MM.1S (cell line): Measurements from ENCODE around the gene CSF2RB.

Experiments
- CTCF ChIP-seq: fragments of 300-600 bp; sonication (generic); IDR thresholded peaks from 2 replicates; pipeline ENCODE4 v1.5.1; 2016; ENCODE audit warnings: antibody characterized with exemption, low read length, mixed read lengths
- EZH2 ChIP-seq: fragments of 300-600 bp; sonication (generic); optimal IDR thresholded peaks from 2 replicates; pipeline ENCODE3; 2017; ENCODE audit warnings: low read depth, mild to moderate bottlenecking, antibody characterized with exemption, low read length, mixed read lengths
- EZH2phosphoT487 ChIP-seq: fragments of 300-600 bp; sonication (generic); IDR thresholded peaks from 2 replicates; pipeline ENCODE4 v1.6.1; 2018; ENCODE audit warnings: antibody characterized with exemption, low read length

- no peak for TF ChIP-seq CTCF
- TF ChIP-seq EZH2, result no peak
- TF ChIP-seq EZH2phosphoT487, result no peak
Measured at GRCh38 chr22:36961626-36962025, 48.2 kb downstream of the CSF2RB start.
